B cell (primary cell): Measurements from ENCODE around the gene DCAKD.

ENCODE experiments used
- CTCF ChIP-seq: fragments of 200-600 bp; IDR thresholded peaks from one replicate; pipeline ENCODE4 v1.8.0; 2022; ENCODE audit warnings: antibody characterized with exemption, mild to moderate bottlenecking
- EZH2 ChIP-seq: IDR thresholded peaks from 2 replicates; pipeline ENCODE4 v1.6.1; 2012; ENCODE audit warnings: borderline replicate concordance, low read depth, mild to moderate bottlenecking, moderate library complexity, low read length; ENCODE audit not compliant: insufficient read depth, poor library complexity, severe bottlenecking

- no peak for TF ChIP-seq CTCF
- TF ChIP-seq EZH2: no peak
Observed at GRCh38 chr17:45005700-45006099, 45.7 kb downstream of the DCAKD start.
